GM12872 (cell line): ENCODE results near the gene SHC4.

Experiments used
- TF ChIP-seq, protein P1 (sequence below): IDR thresholded peaks from 3 replicates; pipeline ENCODE4 v1.5.1; 2011; ENCODE audit warnings: low read depth, mild to moderate bottlenecking, low read length, moderate library complexity; ENCODE audit not compliant: insufficient read depth

SHC4 gene

GRCh38 chr15:48792408-48792807 lies 171.3 kb downstream of the SHC4 start:
- TF ChIP-seq, protein P1, sequence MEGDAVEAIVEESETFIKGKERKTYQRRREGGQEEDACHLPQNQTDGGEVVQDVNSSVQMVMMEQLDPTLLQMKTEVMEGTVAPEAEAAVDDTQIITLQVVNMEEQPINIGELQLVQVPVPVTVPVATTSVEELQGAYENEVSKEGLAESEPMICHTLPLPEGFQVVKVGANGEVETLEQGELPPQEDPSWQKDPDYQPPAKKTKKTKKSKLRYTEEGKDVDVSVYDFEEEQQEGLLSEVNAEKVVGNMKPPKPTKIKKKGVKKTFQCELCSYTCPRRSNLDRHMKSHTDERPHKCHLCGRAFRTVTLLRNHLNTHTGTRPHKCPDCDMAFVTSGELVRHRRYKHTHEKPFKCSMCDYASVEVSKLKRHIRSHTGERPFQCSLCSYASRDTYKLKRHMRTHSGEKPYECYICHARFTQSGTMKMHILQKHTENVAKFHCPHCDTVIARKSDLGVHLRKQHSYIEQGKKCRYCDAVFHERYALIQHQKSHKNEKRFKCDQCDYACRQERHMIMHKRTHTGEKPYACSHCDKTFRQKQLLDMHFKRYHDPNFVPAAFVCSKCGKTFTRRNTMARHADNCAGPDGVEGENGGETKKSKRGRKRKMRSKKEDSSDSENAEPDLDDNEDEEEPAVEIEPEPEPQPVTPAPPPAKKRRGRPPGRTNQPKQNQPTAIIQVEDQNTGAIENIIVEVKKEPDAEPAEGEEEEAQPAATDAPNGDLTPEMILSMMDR = no peak

DNA sequence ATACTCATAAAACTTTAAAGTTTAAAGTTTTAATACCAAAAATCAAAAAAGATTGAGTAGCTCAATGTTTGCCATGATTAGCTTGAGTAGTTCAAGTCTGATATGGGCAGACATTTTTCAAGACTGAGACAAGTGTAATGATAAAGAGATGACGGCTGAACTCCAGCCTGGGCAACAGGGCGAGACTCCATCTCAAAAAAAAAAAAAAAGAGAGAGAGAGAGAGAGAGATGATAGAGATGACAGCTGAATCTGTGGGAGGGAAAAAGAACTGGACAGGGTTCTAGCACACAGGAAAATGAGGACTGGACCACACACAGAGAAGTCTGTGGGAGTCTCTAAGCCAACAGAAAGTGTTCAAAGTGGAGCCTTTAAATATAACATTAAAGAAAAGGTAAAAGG lies 178.0 kb downstream of the SHC4 start:
- TF ChIP-seq, protein P1 = no peak

GRCh38 chr15:48785195-48785594 lies 178.5 kb downstream of the SHC4 start:
- TF ChIP-seq, protein P1 = no peak

DNA sequence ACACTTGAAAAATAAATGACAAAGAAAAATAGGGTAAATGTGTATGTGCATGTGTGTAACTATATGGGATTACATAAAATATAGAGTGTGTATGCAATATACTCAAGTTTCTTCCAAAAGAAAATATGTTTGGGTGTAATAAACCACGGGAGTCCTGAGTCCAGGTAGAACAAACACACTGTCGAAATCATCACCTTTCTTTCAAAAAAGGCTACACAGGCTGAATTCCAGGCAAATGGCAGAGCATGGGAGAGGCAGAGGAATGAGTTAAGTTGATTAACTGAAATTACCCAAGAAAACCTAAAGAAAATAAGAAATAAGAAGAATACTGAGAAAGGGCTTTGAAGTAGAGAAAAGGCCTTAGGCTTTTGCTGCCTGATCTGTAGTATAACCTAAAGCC lies 179.0 kb downstream of the SHC4 start:
- TF ChIP-seq, protein P1 = no peak

DNA sequence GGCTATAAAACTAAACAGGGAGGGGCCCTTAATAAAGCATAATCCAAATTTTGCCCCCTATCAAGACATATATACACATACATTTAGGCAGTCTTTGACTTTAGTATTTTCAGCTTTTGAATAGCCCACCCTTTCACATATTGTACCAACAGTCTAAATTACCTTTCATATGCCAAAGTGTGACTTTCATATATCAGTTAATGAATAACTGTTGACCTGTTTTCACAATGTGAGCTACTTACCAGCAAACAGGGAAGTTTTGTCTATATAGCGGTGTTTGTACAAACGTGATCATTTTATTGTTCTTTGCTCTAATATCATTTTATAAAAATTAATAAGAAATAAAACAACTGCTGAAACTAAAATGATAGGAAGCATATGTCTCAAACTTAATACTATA lies 180.8 kb downstream of the SHC4 start:
- TF ChIP-seq, protein P1 = no peak

DNA sequence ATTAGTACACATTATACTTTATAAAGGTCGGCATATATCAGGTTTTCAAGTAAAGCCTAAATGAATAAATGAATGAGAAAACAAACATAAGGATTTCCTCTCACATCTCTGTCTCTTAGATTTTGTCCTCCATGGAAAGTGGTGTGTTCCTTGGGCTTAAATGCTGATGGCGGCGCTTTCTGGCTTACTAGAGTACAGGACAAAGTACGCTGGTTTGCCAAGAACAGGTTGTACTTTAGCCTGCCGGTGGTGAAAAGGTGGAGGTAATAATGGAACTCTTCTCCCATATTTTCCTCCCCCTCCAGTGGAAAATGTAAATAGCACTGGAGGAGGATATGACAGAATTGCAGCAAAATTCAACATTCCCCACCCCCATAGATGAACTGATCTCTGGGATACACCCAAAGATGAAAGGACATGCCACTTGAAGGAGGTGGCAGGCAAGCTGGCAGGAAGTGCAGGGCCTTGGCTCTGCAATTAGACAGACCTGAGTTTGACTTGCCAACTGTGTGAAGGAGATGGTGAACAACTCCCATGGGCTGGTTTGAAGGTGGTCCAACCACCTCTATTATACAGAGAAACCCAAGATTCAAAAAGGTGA lies 182.1 kb downstream of the SHC4 start:
- TF ChIP-seq, protein P1 = no peak

- TF ChIP-seq, protein P1 = no peak
Observed at GRCh38 chr15:48781017-48781416, 182.7 kb downstream of the SHC4 start.
